Natural killer cell (primary cell): ENCODE results near the gene SETDB1. TPM values are rescaled to one million over a fixed set of nuclear protein-coding genes. Genes with fewer than 3 reads are reported as not detected.

Experiments
- ATAC-seq, 3 donors: fragments of 150-1000 bp in 2 of 3; fragments of 200-7000 bp in 1 of 3; cut with Tn5 transposase; 1 replicate in 1 of 3; 2 replicates in 2 of 3; pipeline ENCODE4 v1.10.0; 2021; ENCODE audit warnings: mild to moderate bottlenecking in 2 of 3, moderate library complexity in 2 of 3
- DNase-seq, 2 donors: peaks; one replicate each; pipeline versions ENCODE4 v3.0.0 to v3.0.0-alpha.2; 2013 to 2021; ENCODE audit warnings: mixed read lengths in 1 of 2
- H3K27ac ChIP-seq: one replicate; pipeline ENCODE4 v1.5.1; 2013; ENCODE audit warnings: mild to moderate bottlenecking, low read length
- H3K27me3 ChIP-seq: one replicate; pipeline ENCODE4 v1.6.1; 2013; ENCODE audit warnings: low read length; ENCODE audit not compliant: control insufficient read depth, insufficient read depth
- H3K36me3 ChIP-seq: one replicate; pipeline ENCODE4 v1.6.1; 2013; ENCODE audit warnings: low read length; ENCODE audit not compliant: control insufficient read depth, insufficient read depth
- H3K4me1 ChIP-seq: one replicate; pipeline ENCODE4 v1.6.1; 2013; ENCODE audit warnings: low read length; ENCODE audit not compliant: control insufficient read depth, insufficient read depth
- H3K4me3 ChIP-seq: one replicate; pipeline ENCODE4 v1.5.1; 2013; ENCODE audit warnings: low read length
- H3K9me3 ChIP-seq: one replicate; pipeline ENCODE4 v1.6.1; 2013; ENCODE audit warnings: low read length; ENCODE audit not compliant: control insufficient read depth, insufficient read depth
- H3K27ac Mint-ChIP-seq, 2 donors: one replicate each; pipeline ENCODE4 v1.8.0; 2022; ENCODE audit warnings: mild to moderate bottlenecking in 2 of 2, mixed read lengths in 2 of 2, moderate library complexity in 1 of 2
- H3K27me3 Mint-ChIP-seq, 2 donors: one replicate each; pipeline ENCODE4 v1.8.0; 2022; ENCODE audit warnings: low read depth in 2 of 2, mixed read lengths in 2 of 2
- H3K36me3 Mint-ChIP-seq: one replicate; pipeline ENCODE4 v1.8.0; 2022; ENCODE audit warnings: mixed read lengths
- H3K4me1 Mint-ChIP-seq, 2 donors: one replicate each; pipeline ENCODE4 v1.8.0; 2022; ENCODE audit warnings: mixed read lengths in 2 of 2
- H3K4me3 Mint-ChIP-seq: one replicate; pipeline ENCODE4 v1.8.0; 2022; ENCODE audit warnings: mild to moderate bottlenecking, moderate library complexity, mixed read lengths
- H3K9me3 Mint-ChIP-seq, 2 donors: one replicate each; pipeline ENCODE4 v1.8.0; 2022; ENCODE audit warnings: mixed read lengths in 2 of 2
- WGBS: methylation state at CpG from one replicate; pipeline ENCODE4 v1.1.7; 2013; ENCODE audit warnings: missing lambda C conversion rate; ENCODE audit not compliant: insufficient coverage; 5-methylcytosine and 5-hydroxymethylcytosine counted together
- intact Hi-C: fragments of 100-400 bp; cut with micrococcal nuclease; formaldehyde crosslinking; loops from one replicate; pipeline ENCODE4 v1.14.2; 2022
- total RNA-seq, 4 donors: library from RNA; stranded (reverse); fragments of 120-200 nt in 1 of 4; gene quantifications; one replicate each; pipeline versions ENCODE4 v1.2.3 to v1.2.4, GENCODE V29; 2013 to 2022
- TF ChIP-seq, protein P1 (sequence below): fragments of 200-600 bp; IDR thresholded peaks from one replicate; pipeline ENCODE4 v1.8.0; 2022; ENCODE audit warnings: antibody characterized with exemption

SETDB1 gene
- total RNA-seq, 3 donors from 2014 or later (not counting 1 experiment from before 2014, with no cell fraction given), result 64.6 to 74.3 (median 70.5) TPM

- WGBS, result 95% methylated on average over 7 of the region's 8 CpGs
- H3K27ac ChIP-seq, result no peak overlapping the region
- H3K27me3 Mint-ChIP-seq, result no peaks in the 10 kb centered on the region
- H3K27me3 ChIP-seq, result no peaks in the 10 kb centered on the region
- peak overlapping the region; percentile 95 to 96 for H3K27ac Mint-ChIP-seq
- peaks cover 42% of the 10 kb centered on the region for H3K4me1 ChIP-seq
- H3K4me3 Mint-ChIP-seq, result peak overlapping the region; percentile 94
- no peaks in the 10 kb centered on the region for H3K9me3 Mint-ChIP-seq
- H3K36me3 Mint-ChIP-seq, result no peaks in the 10 kb centered on the region
- DNase-seq (no peak), ATAC-seq (no peak)
- H3K36me3 ChIP-seq, result peaks cover 3% of the 10 kb centered on the region
- TF ChIP-seq, protein P1, sequence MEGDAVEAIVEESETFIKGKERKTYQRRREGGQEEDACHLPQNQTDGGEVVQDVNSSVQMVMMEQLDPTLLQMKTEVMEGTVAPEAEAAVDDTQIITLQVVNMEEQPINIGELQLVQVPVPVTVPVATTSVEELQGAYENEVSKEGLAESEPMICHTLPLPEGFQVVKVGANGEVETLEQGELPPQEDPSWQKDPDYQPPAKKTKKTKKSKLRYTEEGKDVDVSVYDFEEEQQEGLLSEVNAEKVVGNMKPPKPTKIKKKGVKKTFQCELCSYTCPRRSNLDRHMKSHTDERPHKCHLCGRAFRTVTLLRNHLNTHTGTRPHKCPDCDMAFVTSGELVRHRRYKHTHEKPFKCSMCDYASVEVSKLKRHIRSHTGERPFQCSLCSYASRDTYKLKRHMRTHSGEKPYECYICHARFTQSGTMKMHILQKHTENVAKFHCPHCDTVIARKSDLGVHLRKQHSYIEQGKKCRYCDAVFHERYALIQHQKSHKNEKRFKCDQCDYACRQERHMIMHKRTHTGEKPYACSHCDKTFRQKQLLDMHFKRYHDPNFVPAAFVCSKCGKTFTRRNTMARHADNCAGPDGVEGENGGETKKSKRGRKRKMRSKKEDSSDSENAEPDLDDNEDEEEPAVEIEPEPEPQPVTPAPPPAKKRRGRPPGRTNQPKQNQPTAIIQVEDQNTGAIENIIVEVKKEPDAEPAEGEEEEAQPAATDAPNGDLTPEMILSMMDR, result no peak
- H3K9me3 ChIP-seq, result no peaks in the 10 kb centered on the region
- intact Hi-C loops, result loop anchor here (2.0 kb wide), 1 partner anchor 39 kb away; no protein-coding TSS in a partner anchor
- peaks cover 53 to 61% of the 10 kb centered on the region in 2 donors for H3K4me1 Mint-ChIP-seq
- no peak overlapping the region for H3K4me3 ChIP-seq
Observed at GRCh38 chr1:151009674-151010345, 83.6 kb downstream of the SETDB1 start.

- intact Hi-C loops, result no loop called here
- peaks cover 37% of the 10 kb centered on the region for H3K4me1 ChIP-seq
- no peak overlapping the region for H3K4me3 Mint-ChIP-seq
- H3K36me3 ChIP-seq, result peaks cover 3% of the 10 kb centered on the region
- H3K27me3 ChIP-seq, result no peaks in the 10 kb centered on the region
- no peaks in the 10 kb centered on the region for H3K36me3 Mint-ChIP-seq
- WGBS, result 92% methylated on average over 3 of the region's 3 CpGs
- H3K4me1 Mint-ChIP-seq, result peaks cover 49 to 58% of the 10 kb centered on the region in 2 donors
- H3K27me3 Mint-ChIP-seq, result no peaks in the 10 kb centered on the region
- ATAC-seq (no peak), DNase-seq (no peak)
- no peak overlapping the region for H3K4me3 ChIP-seq
- H3K27ac ChIP-seq, result no peak overlapping the region
- TF ChIP-seq, protein P1, result no peak
- no peaks in the 10 kb centered on the region for H3K9me3 Mint-ChIP-seq
- peak overlapping the region in 1 of 2 donors; percentile 96 for H3K27ac Mint-ChIP-seq
- H3K9me3 ChIP-seq, result no peaks in the 10 kb centered on the region
Observed at GRCh38 chr1:151010346-151010726, 84.2 kb downstream of the SETDB1 start.

- H3K27me3 Mint-ChIP-seq, result no peaks in the 10 kb centered on the region
- no peak for DNase-seq
- Histone ChIP-seq H3K27me3 (no peaks in the 10 kb centered on the region), H3K9me3 (no peaks in the 10 kb centered on the region), H3K27ac (no peak overlapping the region), H3K4me3 (no peak overlapping the region), H3K36me3 (peaks cover 3% of the 10 kb centered on the region), H3K4me1 (peaks cover 27% of the 10 kb centered on the region)
- peaks cover 40 to 49% of the 10 kb centered on the region in 2 donors for H3K4me1 Mint-ChIP-seq
- H3K4me3 Mint-ChIP-seq, result peak overlapping the region; percentile 1
- TF ChIP-seq, protein P1, result no peak
- no peaks in the 10 kb centered on the region for H3K36me3 Mint-ChIP-seq
- ATAC-seq, result no peak
- WGBS, result 76% methylated on average over 3 of the region's 4 CpGs
- no peaks in the 10 kb centered on the region for H3K9me3 Mint-ChIP-seq
- intact Hi-C loops, result no loop called here
- H3K27ac Mint-ChIP-seq, result peak overlapping the region; percentile 81 to 96
Observed at GRCh38 chr1:151011154-151011850, 85.1 kb downstream of the SETDB1 start.
